GM21619 (cell line): ENCODE data around the gene ZNF579.

Experiments used
- ATAC-seq: cut with Tn5 transposase; IDR thresholded peaks from one replicate; pipeline ENCODE4 v1.9.1; 2021; ENCODE audit not compliant: unreplicated experiment

The ZNF579 gene

DNA sequence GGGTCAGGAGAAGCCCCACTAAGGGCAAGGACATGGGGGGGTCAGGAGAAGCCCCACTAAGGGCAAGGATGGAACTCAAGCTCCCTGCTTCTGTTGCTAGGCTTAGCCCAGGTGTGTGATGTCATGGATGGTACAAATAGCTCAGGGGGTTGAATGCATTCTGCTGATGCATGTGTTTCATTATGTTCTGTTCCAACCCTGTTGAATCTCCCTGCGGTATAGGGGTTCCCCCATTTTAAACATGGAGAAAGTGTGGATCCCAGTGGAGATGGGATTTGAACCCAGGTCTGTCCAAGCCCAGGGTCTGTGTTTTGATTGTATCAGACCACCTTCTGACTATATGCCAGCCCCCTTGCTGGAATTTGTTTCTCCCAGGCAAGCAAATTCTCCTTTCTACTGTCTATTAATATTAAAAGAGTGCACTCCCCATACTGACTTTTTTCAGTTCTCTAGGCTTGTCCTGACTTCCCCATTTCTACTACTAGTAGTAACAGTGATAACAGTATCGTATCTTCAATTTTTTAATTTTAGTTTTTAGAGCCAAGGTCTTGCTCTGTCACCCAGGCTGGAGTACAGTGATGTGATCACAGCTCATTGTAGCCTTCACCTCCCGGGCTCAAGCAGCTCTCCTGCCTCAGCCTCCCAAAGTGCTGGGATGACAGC is 31.5 kb upstream of the ZNF579 start:
- ATAC-seq: no peak

DNA sequence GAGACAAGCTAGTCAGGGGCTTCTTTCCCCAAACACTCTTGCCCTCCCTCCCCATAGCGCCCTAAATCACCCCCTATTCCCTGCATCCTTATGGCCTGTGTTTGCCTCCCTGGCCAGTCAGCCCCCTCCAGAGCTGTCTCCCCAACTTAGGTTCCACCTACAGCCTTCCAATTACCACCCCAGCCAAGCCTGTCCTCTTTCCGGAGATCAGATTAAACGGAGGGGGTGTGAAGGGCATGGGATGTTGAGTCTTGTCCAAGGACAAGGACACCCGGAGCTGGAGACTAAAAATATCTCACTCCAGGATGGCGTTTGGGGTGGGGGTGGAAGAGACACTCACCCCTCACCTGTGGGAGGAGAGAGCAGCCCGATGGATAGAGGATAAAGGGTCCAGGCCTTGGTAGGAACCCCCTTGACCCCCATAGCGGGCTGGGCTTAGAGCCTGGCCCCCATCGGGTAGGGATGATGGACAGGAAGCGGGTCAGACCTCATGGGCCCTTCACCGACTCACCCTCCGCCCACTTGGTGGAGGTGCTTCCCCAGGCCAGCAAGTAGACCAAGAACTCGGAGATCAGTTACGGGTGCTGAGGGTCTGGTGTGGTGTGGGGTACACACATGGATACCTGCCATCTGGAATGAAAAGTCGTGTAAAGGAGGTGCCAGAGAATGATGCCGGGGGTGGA is 30.8 kb upstream of the ZNF579 start:
- ATAC-seq: no peak

DNA sequence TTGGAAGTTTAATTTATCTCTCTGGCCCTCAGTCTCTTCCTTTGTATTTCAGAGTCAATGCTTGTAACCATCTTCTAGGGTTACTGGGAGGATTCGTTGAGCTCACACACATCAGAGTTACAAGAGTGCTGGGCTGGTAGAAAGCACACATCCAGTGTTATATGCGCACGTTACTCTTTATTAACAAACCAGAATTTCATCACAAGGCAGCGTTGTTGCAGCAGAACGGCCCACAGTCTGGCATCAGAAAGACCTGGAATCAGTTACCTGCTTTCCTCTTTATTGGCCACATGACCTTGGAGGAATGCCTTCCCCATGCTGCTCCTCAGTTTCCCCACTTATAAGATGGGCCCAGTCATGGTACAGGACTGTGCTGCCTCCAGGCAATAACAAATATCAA is 28.7 kb upstream of the ZNF579 start:
- ATAC-seq: no peak

GRCh38 chr19:55606817-55607216 is 26.2 kb upstream of the ZNF579 start:
- ATAC-seq: no peak

DNA sequence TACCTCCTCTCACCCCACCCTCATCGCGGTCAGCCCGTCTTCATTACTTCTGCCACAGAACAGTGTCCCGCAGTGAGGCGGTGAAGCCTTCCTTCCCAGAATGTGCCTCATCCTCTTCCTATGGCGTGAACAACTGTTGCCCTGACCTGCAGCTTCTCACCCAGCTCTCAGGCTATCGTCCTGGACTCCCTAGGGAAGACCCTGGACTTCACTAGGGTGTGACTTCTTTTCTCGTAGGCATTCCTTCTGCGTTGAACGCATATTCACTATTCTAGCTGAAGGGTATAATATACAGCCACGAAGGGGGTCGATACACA is 25.8 kb upstream of the ZNF579 start:
- no peak for ATAC-seq

DNA sequence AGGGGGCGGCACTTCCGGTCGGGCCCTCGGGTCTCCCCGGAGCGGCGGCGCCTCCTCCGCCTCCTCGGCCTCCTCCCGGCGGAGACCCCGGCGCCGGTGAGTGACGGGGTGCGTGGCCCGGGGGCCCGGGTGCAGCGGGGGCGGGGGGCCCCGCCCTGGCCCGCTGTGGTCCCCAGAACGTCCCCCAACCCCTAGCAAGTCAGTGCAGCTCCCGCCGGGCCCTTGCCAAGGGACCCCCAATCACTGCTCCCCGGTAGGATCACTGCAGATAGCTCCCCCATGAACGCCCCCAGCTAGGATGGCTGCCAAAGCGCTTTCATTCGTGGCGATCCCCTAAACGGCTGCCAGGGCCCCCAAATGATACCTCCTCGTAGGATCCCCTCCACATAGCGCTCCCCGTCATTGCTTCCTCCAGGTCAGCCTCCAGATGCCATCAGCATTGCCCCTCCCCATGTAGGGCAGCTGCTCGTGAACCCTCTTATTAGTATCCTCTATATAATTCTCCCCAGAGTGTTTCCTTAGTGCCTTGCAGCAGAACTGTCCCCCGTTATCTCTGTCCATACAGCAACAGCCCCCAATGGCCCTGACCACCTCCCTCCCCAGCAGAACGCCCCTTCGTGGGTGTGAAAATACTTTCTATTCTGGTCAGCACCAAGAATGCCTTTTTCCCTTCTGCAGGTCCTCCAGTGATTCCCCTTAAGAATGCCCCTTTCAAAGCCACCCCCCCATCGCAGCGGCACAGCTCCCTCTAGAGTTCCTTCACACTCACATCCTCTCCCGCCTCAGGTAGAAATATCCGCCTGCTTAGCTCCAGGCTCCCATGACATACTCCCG is 25.2 kb upstream of the ZNF579 start, which contains the start of gene ZNF865:
Gene ZNF865, plus strand, starts transcription at position 11 of the 834 bp plus-strand sequence. CDS start 7,972 bp downstream, outside the sequence.
- ATAC-seq: peak; percentile 24

- peak; percentile 65 for ATAC-seq
These were observed 24.6 kb upstream of the ZNF579 start for GRCh38 chr19:55605207-55605636.

- ATAC-seq: no peak
These were observed 23.1 kb upstream of the ZNF579 start for GRCh38 chr19:55603581-55604292.

- no peak for ATAC-seq
These were observed 22.5 kb upstream of the ZNF579 start for GRCh38 chr19:55603115-55603514.

- ATAC-seq: no peak
These were observed 21.7 kb upstream of the ZNF579 start for GRCh38 chr19:55602104-55603001.

- no peak for ATAC-seq
These were observed 20.4 kb upstream of the ZNF579 start for GRCh38 chr19:55601084-55601483.

DNA sequence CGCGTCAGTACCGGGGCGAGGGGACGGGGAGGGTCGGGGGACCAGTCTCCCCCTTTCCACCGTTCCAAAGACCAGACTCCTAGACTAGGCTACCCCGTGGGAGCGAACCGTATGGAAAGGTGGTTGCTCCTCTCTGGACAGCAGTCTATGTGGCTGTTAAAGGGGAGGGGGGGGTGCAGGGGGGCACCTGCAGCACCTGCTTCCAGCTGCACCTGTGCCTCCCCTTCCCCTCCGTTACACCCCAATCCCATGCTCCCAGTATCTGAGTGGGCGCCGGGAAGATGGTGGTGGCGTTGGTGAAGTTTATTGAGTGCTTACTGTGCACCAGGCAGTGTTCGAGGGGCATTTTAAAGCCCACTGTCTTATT is 20.0 kb upstream of the ZNF579 start:
- ATAC-seq: no peak

- peak; percentile 35 for ATAC-seq
These were observed 19.4 kb upstream of the ZNF579 start, which contains the start of gene ZNF524 for GRCh38 chr19:55599842-55600661. Gene ZNF524, plus strand, starts transcription at chr19:55600288. Its CDS starts 1,825 bp downstream, at chr19:55602113.

DNA sequence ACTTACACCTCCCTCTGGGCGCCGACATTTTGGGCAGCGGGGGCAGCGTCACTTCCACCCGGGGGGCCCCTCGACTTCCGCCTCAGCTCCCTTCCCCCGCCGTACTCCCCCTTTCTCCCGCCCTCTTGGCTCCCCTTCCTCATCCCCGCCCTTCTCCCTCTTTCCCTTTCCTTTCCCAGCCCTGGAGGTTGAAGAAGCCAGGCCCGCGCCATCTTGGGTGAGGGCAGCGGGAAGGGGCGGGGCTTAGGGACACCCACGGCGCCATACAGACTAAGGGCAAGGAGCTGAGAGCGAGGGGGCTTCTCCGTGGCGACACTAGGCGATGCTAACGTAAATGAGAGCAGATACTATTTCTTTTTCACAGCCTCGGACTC is 18.8 kb upstream of the ZNF579 start, which contains the start of gene FIZ1:
Gene FIZ1, minus strand, starts transcription at position 50 of the 374 bp plus-strand sequence. CDS start 1,652 bp downstream, outside the sequence.
- ATAC-seq: peak; percentile 45

DNA sequence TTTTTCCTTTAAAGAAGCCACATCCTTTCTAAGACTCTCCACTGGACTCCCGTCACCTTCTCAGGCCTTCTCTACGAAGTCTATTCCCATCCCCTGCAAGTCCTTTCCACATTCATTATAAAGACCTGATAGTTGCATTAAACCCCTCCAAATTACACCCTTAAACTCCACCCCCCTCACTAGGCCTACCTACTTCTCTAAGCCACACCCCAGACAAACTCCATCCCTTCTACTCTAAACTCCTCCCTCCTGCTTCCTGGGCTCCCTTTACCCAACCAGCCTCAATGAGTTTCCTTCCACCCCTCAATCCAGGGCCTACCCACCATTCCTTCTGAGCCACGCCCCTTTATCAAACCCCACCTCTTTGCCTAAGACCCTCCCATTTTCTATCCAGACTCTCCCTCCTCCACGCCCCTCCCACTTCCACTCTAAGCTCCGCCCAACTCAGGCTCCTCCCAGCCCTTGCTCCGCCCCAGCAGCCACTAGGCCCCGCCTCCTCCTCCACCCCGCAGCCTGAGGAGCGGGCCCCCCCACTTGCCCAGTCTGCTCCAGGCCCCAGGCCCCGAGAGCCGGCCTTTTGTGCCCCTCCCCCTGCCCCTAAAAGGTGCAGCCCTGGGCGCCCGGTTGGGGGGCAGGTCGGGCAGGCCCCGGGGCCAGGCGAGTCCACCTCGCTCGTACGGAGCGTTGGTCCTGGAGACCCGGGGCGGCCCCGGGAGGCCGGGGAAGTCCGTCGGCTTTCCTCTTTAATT is 18.2 kb upstream of the ZNF579 start:
- peak; percentile 47 for ATAC-seq

DNA sequence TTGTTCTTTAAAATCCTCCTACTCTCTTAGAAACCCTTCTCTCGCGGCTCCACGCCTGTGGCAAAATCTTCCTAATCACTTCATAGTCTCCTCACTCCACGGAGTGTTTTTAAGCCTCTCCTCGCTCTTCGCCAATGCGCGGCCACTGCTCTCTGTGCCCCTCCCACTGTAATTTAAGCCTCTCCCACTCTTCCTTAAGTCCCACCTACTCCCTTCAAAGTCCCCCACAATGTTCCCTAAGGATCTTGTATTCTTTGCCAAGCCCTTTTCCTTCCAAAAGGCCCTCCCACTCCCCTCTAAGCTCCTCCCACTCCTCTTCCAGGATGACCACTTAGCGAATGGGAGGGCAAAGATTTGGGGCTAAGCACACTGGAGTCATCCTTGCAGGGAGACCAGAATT is 17.4 kb upstream of the ZNF579 start:
- ATAC-seq: no peak

GRCh38 chr19:55597501-55597921 is 16.9 kb upstream of the ZNF579 start:
- ATAC-seq: no peak

DNA sequence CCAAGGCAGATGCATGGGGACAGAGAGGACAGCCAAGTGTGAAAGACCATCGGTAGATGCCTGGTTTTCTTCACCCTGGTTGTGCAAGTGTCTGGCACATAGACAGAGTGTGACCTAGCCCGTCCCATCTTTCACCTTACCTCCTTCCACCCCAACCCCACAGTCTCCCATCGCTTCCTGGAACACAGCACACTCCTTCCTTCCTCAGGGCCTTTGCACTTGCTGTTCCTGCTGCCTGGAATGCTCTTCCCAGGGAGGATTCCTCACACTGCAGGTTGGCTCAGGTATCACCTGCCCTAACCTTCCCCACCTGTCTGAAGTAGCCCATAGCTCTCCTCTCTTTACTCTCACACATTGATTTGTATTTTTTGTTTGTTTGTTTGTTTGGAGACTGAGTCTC is 15.7 kb upstream of the ZNF579 start:
- ATAC-seq: no peak
